ENCODE data around the gene MYO5C.

MYO5C gene, protein sequence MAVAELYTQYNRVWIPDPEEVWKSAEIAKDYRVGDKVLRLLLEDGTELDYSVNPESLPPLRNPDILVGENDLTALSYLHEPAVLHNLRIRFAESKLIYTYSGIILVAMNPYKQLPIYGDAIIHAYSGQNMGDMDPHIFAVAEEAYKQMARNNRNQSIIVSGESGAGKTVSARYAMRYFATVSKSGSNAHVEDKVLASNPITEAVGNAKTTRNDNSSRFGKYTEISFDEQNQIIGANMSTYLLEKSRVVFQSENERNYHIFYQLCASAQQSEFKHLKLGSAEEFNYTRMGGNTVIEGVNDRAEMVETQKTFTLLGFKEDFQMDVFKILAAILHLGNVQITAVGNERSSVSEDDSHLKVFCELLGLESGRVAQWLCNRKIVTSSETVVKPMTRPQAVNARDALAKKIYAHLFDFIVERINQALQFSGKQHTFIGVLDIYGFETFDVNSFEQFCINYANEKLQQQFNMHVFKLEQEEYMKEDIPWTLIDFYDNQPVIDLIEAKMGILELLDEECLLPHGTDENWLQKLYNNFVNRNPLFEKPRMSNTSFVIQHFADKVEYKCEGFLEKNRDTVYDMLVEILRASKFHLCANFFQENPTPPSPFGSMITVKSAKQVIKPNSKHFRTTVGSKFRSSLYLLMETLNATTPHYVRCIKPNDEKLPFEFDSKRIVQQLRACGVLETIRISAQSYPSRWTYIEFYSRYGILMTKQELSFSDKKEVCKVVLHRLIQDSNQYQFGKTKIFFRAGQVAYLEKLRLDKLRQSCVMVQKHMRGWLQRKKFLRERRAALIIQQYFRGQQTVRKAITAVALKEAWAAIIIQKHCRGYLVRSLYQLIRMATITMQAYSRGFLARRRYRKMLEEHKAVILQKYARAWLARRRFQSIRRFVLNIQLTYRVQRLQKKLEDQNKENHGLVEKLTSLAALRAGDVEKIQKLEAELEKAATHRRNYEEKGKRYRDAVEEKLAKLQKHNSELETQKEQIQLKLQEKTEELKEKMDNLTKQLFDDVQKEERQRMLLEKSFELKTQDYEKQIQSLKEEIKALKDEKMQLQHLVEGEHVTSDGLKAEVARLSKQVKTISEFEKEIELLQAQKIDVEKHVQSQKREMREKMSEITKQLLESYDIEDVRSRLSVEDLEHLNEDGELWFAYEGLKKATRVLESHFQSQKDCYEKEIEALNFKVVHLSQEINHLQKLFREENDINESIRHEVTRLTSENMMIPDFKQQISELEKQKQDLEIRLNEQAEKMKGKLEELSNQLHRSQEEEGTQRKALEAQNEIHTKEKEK (N-terminal part only)

DNA sequence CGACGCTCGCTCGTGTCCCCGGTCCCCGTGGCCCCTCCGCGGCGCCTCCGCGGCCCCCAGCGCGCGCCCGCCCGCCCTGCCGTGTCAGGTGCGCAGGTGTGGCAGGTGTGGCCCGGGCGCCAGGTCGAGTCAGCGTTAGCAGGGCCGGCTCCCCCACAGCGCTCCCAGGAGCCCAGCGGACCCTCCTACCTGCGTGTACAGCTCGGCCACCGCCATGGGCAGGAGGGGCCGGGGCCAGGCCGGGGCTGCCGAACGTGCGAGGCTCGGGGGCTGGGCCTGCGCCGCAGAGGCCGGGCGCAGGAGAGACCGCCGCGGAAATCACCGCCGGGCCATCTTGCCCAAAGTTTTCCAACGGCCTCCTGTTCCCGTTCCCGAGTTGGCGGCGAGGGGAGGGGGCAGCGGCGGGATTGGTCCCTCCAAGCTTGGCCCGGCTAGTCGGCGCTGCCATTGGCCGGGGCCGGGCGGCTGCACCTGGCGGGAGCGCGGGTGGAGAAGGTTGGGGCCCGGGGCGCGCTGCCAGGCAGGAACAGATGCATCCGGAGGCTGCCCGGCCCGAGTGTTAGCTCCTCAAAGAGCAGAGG lies at the start of gene MYO5C:
Gene MYO5C (minus strand): TSS at position 384 of the 581 bp plus-strand sequence. CDS start 168 bp downstream, at position 216.
- no peak for DNase-seq (ENCODE audit: low spot score)

DNA sequence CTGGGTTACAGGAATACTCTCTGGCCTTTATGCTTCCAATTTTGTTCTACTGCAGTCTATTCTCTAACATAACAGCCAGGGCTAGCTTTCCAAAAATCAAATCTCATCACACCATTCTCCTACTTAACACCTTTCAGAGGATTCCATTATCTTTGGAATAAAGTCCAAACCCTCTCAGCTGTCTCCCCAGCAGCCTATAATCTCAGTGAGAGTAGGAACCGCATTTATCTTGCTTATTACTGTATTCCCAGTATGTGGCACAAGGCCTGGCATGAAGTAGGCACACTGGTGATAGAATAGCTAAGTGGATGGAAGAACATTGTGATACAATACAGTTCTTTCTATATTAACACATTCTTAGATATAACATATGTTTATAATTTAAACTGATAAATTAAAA lies 49.0 kb upstream of the MYO5C start:
- no peak for DNase-seq (ENCODE audit: low spot score)

DNA sequence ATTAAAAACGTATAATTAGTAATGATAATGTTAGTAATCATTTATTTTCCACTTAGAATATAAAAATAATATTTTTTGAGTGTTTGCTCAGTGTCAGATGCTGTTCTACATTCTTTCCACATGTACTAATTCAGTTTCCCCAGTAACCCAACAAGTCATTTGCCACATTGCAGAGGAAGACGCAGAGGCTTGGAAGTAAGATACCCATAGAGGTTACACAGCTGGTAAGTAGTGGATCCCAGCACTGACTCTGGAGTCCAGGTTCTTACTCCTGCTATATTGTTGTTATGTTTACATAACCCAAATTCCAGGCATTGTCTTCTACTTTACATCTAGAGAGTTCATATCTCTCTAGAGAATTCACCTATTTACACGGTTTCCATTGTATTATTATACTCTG lies 48.2 kb upstream of the MYO5C start:
- DNase-seq (ENCODE audit: low spot score) = no peak

DNA sequence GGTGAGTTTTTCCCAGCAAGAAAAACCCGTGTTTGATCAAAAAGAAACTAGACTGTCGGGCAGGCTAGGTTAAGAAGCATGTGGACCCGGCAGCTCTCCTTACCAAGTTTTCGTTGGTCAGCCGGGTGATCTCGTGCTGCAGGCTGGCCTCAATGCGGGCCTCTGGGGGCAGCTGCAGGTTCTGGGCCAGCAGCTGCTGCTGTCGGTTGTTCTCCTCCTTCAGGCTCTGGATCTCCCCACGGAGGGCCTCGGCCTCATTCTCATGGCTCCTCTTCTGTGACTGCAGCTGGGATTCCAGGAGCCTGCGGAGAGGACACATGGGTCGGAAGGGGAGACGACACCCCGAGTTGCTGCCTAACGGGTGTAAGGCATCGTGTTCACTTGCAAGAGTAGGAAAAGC lies 44.5 kb upstream of the MYO5C start:
- no peak for DNase-seq (ENCODE audit: low spot score)

DNA sequence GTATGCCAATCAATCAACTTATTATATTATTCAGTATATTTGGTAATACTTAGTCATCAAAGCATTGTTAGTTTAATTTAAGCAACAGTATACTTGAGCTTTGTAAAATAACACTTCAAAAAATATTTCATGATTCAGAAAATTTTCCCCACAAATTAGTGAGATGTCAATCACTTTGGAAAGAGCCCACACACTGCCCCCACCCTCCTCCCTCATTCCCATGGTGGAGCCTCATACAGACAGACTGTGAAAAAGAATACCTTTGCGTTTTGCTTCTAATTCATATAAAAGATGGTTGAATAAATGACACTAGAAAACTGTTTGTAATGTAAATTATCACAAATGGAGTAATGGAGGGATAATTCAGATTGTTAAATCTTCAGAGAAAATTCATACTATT lies 43.3 kb upstream of the MYO5C start:
- DNase-seq (ENCODE audit: low spot score) = no peak

DNA sequence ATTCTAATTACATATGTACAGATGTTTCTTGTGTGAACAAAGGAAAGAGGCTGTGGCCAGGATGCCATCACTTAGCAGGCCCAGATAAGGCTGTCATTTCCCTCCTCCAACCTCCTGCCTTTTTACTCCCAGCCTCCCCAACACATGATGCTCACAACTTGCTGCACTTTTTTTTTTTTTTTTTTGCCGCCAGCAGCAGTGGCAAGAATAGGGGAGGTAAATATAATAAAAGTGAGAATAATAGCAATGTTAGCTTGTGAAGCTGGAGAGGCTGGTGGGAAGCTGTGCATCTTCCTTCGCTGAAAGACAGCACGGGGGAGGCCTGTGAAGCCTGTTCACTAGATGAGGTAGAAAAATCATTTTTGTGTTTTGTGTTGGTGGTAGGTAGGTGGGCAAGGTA lies 42.5 kb upstream of the MYO5C start:
- DNase-seq (ENCODE audit: low spot score) = no peak

DNA sequence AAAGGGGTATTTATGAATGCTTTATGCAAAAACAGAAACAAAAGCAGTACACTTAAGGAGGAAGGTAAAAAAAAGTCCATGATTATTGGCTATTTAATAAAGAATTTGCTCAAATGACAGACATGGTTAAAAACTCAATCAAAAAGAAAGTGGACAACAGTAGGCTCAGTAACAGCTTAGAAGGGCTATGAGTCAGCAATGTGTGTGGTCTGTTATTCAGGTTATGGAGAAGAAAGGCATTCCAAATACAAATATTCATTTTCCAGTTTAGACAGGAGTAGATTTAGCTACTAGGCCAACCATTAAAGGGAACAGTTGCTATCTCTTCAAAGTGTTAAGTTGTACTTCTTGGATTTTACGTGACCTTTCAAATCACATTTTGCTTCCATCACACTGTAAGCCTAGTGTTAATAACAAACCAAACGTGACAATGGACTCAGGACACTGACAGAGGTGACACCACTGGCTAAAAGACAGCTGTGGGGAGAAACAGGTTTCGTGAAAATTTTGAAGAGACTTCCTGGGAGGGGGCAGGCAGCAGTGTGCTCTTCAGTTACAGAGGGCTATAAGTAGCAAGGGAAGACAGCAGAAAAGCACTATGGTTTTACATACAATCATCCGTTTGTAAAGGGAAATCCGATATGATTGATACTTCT lies 41.7 kb upstream of the MYO5C start:
- DNase-seq (ENCODE audit: low spot score) = peak; percentile 43

DNA sequence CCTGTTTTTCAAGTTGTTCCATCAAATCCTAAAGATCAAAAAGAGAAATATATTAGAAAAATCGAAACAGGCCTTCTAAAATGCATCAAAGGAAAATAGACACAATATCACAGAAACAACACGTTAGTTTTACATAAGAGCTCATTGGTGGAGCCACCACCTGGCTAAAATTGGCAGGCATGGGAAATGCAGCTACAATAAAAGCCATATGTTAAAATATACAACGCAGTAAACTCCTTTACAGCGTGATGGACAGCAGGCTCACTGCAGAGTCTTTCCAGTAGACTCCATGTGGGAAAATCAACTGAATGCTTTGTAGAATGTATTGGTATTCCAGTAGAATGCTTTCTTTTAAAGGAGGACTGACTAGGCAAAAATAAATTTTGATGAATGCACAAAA lies 40.9 kb upstream of the MYO5C start:
- DNase-seq (ENCODE audit: low spot score) = no peak

DNA sequence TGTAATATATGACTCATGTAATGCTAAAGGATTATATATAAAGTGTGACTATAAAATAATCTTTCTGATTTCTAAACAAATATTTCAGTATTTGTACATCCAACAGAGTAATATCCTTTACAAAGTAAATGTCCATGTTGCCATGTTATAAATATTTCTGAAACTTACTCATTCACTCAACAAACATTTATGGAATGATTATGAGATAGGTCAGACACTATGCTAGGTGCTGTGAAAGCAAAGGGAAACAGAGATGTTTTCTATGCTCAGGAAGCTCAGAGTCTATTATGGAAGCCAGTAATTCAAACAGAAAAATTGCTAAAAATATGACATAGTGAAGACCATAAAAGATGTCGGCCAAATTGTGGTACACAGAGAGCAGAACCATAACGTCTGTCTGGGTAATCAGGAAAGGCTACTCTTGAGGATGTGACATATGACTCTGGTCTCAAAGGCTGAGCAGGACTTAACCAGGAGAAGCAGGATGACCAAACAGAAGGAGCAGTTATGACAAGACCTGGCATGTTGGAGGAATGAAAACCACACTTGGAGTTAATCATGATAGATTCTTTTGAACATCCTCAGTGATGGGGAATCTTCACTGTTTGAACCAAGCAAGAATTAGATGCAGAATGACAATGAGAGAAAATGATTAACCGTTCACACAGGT lies 39.0 kb upstream of the MYO5C start:
- no peak for DNase-seq (ENCODE audit: low spot score)

DNA sequence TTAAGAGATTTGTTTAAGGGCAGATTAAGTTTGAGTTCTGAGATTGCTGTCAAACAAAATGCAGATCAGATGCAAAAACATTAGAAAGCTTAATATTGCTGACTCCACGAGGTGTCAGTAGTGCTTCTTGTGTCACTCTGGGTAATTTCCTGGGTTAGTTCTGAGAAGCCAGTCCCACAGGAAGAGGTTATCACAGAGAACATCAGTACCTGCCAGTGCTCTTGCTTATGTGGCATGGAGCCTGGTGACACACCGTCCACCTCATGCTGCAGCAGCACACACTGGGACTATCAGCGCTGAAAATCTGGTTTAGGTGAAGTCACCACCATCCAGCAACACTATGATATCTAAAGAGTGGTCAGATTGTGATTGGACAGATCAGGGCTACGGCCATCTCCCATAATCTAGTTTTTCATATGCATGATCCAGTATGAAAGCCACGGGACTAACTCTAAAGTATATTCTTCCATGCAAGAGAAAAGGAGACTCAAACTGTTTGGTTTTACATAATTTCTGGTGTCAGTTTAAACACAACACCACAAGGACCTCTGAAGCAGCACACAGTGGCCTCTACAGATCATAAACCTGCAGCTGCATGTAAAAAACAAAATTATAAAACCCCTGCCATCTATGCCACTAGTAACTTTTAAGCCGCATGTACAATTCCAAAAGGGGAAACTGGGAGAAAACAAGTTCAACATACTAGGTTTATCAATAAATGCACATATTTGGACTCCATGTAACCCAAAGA lies 36.1 kb upstream of the MYO5C start:
- DNase-seq (ENCODE audit: low spot score) = no peak

DNA sequence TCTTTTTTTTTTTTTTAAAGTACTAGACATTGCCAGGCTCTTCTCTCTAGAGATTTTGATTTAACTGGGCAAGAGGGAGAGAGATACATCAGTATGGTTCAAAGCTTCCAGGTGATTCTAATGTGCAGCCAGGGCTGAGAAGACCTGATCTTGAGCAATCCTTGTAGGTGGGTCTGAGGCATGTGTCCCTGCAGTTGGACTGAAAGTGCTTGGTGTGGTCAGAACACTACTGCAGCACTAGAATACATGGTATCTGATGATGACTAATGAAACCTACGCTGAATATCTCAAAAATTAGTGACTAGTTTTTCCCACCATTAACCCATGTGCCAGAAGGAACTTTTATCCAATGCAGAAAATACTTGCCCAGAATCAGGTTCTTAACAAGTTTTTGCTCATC lies 34.4 kb upstream of the MYO5C start:
- no peak for DNase-seq (ENCODE audit: low spot score)

DNA sequence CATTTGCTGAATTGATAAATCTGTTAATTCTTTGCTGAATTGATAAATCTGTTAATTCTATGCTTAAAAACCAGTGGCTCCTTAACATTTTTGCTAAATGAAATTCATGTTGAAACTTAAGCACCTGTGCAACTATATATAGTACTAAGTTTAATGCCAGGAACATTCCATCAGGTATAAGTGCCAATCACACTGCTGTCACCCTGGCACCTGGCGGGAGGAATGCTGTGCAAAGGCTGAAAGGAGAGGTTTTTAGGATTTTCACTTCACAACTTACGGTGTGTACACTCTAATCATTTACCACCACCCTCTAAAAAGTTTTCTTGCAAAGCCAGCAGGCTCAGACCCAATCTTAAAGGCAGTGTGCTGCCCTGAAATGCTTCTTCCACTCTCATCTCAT lies 33.5 kb upstream of the MYO5C start:
- DNase-seq (ENCODE audit: low spot score) = no peak

DNA sequence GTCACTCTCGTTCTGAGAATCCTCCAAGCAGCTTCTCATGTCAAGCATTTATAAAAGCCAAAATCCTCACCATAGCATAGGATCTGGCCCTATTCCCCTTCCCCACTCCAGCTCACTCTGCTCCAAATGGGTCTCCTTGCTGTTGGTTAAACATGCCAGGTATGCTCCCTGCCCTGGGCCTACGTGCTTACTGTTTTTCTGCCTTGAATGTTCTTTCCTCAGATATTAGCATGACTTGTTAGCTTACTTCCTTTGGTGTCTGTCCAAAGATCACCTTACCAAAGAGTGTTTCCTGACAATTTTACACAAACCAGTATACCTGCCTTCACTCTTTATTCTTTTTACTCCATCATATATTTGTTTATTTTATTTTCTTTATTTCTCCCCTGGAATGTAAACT lies 33.1 kb upstream of the MYO5C start:
- no peak for DNase-seq (ENCODE audit: low spot score)

DNA sequence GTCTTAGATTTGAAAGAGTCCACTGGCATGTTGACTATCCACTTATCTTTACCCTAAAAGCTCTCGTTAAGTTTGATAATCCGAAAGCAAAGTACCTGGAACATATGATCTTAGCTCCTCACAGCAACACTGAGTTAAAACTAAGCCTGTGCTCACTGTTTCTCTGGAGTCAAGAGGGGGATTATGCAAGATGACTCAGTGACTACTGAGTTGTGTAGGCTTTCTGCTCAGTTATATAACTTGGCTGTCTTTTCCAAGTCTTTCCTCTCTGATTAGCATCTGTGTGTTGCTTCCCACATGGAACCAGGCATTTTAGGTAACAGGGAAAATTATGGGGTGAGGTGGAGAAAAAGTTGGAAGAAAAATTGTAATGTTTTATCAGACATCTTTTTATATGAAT lies 31.2 kb upstream of the MYO5C start:
- no peak for DNase-seq (ENCODE audit: low spot score)

DNA sequence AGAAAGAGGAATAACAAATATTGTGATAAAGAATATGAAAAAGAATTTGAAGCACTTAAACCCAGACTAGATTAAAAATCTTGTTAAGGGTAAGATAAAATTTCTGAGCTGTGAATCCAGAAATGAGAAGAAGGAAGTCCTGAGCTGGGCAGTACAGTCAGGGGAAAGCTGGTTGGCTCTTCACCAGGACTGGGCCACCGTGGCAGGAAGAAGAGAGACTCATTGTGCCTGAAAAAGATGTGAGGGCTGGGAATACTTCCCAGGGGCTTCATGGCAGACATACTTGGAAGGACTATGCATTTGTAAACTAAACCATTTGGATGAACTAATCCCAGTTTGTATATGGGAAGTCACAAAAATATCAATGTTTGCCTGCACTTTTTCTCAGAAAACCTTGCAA lies 28.5 kb upstream of the MYO5C start:
- DNase-seq (ENCODE audit: low spot score) = no peak

DNA sequence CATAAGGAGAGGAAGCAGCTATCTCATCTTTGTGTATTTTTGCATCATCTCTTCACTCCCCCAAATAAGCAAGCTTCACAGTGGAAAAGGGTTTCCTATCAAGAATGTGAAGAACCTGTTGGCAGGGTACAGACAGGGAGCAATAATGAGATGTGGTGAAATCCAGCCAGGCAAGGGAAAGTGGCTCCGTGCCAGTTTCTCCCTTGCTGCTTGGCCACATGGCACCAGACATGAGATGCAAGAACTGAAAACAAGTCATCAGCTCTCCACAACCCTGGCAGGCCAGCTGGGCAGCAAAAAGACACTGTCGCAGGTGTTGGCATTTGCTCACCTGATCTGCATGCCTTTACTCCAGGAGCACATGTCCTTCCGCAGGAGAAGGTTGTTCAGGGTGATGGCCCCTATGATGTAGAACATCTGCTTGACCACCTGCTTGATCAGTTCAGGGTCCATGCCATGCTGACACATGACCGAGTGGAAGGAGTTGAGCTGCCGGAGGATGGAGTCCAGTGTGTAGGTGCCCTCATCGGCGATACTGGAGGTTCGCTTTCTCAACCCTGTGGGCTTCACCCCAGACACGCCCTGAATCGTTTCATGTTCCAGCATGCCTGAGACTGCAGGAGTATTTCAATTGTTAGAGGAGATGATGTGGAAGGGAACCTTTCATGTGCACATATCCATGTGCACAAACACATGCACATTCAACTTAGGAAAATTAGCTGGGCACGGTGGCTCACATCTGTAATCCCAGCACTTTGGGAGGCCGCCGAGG lies 23.3 kb upstream of the MYO5C start:
- DNase-seq (ENCODE audit: low spot score) = no peak

DNA sequence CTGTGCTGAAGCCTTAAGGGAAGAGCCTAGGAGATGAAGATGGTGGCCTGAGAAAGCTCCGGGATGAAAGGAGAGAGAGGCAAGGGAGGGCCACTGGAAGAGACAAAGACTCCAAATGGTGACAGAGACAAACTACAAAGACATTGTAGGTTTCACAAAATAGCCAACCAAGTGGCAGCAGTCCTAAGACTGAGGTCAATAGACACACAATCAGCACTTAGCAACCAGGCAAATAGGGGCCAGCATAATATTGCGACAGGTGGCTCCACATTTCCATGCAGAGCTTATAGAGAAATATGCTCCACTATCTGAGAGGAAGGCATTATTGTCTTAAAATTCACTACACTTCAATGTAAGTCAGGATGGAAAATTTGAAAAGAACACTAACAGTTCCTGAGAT lies 22.1 kb upstream of the MYO5C start:
- DNase-seq (ENCODE audit: low spot score) = no peak

DNA sequence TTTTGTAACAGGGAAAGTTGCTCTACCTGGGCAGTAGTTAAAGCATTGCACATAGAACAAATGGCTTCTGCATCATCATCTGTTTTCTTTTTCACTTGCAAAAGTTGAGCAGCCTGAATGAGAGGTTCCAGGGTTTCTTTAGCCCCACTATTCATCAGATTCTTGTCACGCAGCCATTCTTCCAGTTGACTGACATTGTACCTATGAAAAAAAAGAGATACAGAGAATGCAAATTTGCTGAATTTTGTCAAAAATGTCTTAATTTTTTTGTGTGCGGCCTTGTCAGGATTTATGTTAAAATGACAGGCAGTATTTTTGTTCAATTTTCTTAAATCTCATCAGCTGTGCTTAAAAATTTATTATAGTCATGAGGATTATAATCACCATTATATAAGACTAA lies 21.4 kb upstream of the MYO5C start:
- no peak for DNase-seq (ENCODE audit: low spot score)

DNA sequence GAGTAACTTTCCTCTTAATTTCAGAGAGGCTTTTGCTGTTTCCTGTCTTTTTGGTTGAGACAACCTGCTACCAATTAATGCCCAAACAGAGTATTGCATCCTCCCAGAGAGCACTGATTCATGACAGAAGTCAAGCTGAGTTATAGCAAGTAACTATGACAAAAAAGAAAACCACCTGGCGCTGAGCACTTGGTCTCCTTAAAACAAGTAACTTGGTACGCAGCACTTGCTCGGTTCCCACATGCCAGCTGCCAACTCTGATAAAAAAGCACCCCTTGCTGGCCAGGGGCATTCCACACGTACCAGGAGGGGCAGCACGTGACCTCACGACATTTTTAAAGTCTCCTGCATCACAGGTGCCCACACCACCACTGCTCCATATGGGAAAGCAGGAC lies 13.5 kb upstream of the MYO5C start:
- DNase-seq (ENCODE audit: low spot score) = no peak
